Suprapubic skin (tissue), 4 donors: ENCODE data around the gene KLK15. TPM values are rescaled to one million over a fixed set of nuclear protein-coding genes. Genes with fewer than 3 reads are reported as not detected.

Experiments
- DNase-seq, 2 donors: peaks; one replicate each; pipeline ENCODE4 v3.0.0-alpha.2; 2019; ENCODE audit warnings: low spot score in 2 of 2
- H3K27ac ChIP-seq: fragments of 200-600 bp; sonication (generic); one replicate; pipeline ENCODE4 v1.5.1; 2019
- H3K27me3 ChIP-seq: fragments of 200-600 bp; sonication (generic); one replicate; pipeline ENCODE4 v1.5.1; 2019
- H3K36me3 ChIP-seq: fragments of 200-600 bp; sonication (generic); one replicate; pipeline ENCODE4 v1.5.1; 2019
- H3K4me1 ChIP-seq: fragments of 200-600 bp; sonication (generic); one replicate; pipeline ENCODE4 v1.5.1; 2019
- H3K4me3 ChIP-seq: fragments of 200-600 bp; sonication (generic); one replicate; pipeline ENCODE4 v1.5.1; 2019; ENCODE audit warnings: mild to moderate bottlenecking
- H3K9me3 ChIP-seq: fragments of 200-600 bp; sonication (generic); one replicate; pipeline ENCODE4 v1.5.1; 2019
- CTCF ChIP-seq, 2 donors: fragments of 200-600 bp in 1 of 2; fragments of 450-650 bp in 1 of 2; sonication (generic) in 1 of 2; IDR thresholded peaks; one replicate each; pipeline ENCODE4 v1.5.1; 2016 to 2019; ENCODE audit warnings: antibody characterized with exemption in 2 of 2, mild to moderate bottlenecking in 1 of 2, moderate library complexity in 1 of 2
- EP300 ChIP-seq: sonication (generic); formaldehyde crosslinking; IDR thresholded peaks from one replicate; pipeline ENCODE4 v1.6.1; 2017; ENCODE audit warnings: antibody characterized with exemption
- POLR2A ChIP-seq, 2 donors: fragments of 450-650 bp; IDR thresholded peaks; one replicate each; pipeline ENCODE4 v1.6.1; 2017; ENCODE audit warnings: antibody characterized with exemption in 2 of 2, mild to moderate bottlenecking in 2 of 2, moderate library complexity in 2 of 2
- POLR2AphosphoS5 ChIP-seq, 3 donors: sonication (generic); formaldehyde crosslinking; IDR thresholded peaks; one replicate each; pipeline ENCODE4 v1.6.1; 2017; ENCODE audit warnings: antibody characterized with exemption in 3 of 3
- WGBS: methylation state at CpG from one replicate; pipeline ENCODE4 v1.1.5; 2018; 5-methylcytosine and 5-hydroxymethylcytosine counted together
- total RNA-seq, 4 donors: library from RNA; depleted of rRNA; stranded (reverse); fragments of >200 nt; gene quantifications; one replicate each; pipeline ENCODE4 v1.1.0, GENCODE V29; 2016

The KLK15 gene
- total RNA-seq, 4 donors from 2014 or later, result not detected

DNA sequence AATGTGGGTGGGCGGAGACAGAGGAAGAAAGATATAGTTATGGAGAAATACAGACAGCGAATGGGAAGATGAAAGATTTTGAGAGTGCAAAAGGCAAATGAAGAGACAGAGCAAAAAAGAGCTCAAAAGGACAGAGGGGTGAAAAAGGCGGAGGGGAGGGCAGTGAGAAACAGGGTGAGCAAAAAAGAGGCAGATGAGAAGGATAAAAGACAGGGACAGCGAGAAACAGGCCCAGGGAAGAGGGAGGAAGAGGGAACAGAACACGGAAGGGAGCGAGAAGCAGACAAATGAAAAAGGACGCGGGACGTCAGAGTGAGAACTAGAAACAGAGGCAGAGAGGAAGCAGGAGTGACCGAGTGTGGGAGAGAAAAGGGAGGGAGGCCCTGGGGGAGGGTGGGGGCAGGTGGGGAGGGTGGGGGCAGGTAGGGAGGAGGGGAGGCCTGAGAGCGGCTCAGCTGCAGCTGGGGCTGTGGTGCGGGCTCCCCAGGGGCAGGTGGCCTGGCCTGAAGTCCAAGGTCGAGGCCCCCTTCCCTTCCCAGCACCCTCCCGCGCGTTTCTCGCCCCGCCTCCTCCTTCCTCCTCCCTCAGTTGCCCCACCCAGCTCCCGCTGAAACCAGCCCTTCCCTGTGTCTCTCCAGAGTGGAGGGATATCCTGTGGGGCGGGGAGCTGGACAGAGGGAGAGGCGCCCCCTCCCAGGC, 12.7 kb downstream of the KLK15 start:
- Histone ChIP-seq H3K9me3 (no peaks in the 10 kb centered on the region), H3K27ac (peak overlapping the region; percentile 39), H3K4me3 (peak overlapping the region; percentile 26), H3K36me3 (no peaks in the 10 kb centered on the region), H3K27me3 (peaks cover 70% of the 10 kb centered on the region), H3K4me1 (peaks cover 44% of the 10 kb centered on the region)
- no peak for DNase-seq
- 4% methylated on average over 21 of the region's 21 CpGs for WGBS
- TF ChIP-seq EP300 (no peak), POLR2AphosphoS5 (IDR thresholded peaks at IDR 0.05) (no peak), POLR2A (IDR thresholded peaks at IDR 0.05) (no peak), CTCF (IDR thresholded peaks at IDR 0.05) (no peak)

- no peak for DNase-seq
- H3K27me3 ChIP-seq, result peaks cover 76% of the 10 kb centered on the region
- H3K4me3 ChIP-seq, result peak overlapping the region; percentile 26
- H3K36me3 ChIP-seq, result no peaks in the 10 kb centered on the region
- H3K27ac ChIP-seq, result peak overlapping the region; percentile 39
- H3K9me3 ChIP-seq, result no peaks in the 10 kb centered on the region
- H3K4me1 ChIP-seq, result peaks cover 44% of the 10 kb centered on the region
- WGBS, result 13% methylated on average over 13 of the region's 15 CpGs
- no peak for TF ChIP-seq EP300
- TF ChIP-seq POLR2AphosphoS5 (IDR thresholded peaks at IDR 0.05), result no peak
- no peak for TF ChIP-seq POLR2A (IDR thresholded peaks at IDR 0.05)
- TF ChIP-seq CTCF (IDR thresholded peaks at IDR 0.05), result no peak
Measured at GRCh38 chr19:50820086-50820485, 13.3 kb downstream of the KLK15 start.

DNA sequence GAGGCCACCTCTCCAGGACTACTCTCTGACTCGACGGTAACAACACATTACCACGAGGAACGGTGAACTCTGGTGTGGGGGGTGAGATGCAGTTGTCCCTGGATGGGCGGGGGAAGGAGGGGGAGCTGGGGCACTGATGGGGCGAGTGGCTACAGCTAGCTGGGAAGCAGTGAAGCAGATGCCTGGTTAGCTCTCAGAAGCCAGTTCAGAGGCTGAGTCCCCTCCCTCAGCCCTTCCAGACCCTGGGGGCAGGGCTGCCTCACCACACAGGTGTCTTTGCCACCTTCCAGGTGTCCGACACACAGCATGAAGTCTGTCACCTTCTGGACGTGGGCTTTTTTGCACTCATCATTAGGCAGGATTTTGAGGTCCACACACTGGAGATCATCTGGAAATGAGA, 13.7 kb downstream of the KLK15 start:
- no peak for DNase-seq
- WGBS, result 43% methylated on average over 4 of the region's 8 CpGs
- Histone ChIP-seq H3K36me3 (no peaks in the 10 kb centered on the region), H3K27me3 (peaks cover 77% of the 10 kb centered on the region), H3K4me3 (no peak overlapping the region), H3K27ac (no peak overlapping the region), H3K4me1 (peaks cover 44% of the 10 kb centered on the region), H3K9me3 (no peaks in the 10 kb centered on the region)
- TF ChIP-seq CTCF (IDR thresholded peaks at IDR 0.05) (no peak), POLR2AphosphoS5 (IDR thresholded peaks at IDR 0.05) (no peak), POLR2A (IDR thresholded peaks at IDR 0.05) (no peak), EP300 (no peak)

GRCh38 chr19:50818859-50819472, 14.4 kb downstream of the KLK15 start:
- DNase-seq, result no peak
- Histone ChIP-seq H3K4me1 (peaks cover 44% of the 10 kb centered on the region), H3K9me3 (no peaks in the 10 kb centered on the region), H3K27me3 (peaks cover 76% of the 10 kb centered on the region), H3K4me3 (no peak overlapping the region), H3K27ac (no peak overlapping the region), H3K36me3 (no peaks in the 10 kb centered on the region)
- no peak for TF ChIP-seq POLR2A (IDR thresholded peaks at IDR 0.05)
- no peak for TF ChIP-seq EP300
- TF ChIP-seq POLR2AphosphoS5 (IDR thresholded peaks at IDR 0.05), result no peak
- no peak for TF ChIP-seq CTCF (IDR thresholded peaks at IDR 0.05)
- WGBS, result 71% methylated on average over 8 of the region's 12 CpGs
